Measurements from ENCODE around the gene SMAD2. TPM values are rescaled to one million over a fixed set of nuclear protein-coding genes. Genes with fewer than 3 reads are reported as not detected.

SMAD2 gene
- total and polyA plus RNA-seq, 9 of the 15 experiments (the other 6 are each of a cell fraction or from before 2014, with no cell fraction given): 9.2 to 49.6 (median 33.7) TPM

DNA sequence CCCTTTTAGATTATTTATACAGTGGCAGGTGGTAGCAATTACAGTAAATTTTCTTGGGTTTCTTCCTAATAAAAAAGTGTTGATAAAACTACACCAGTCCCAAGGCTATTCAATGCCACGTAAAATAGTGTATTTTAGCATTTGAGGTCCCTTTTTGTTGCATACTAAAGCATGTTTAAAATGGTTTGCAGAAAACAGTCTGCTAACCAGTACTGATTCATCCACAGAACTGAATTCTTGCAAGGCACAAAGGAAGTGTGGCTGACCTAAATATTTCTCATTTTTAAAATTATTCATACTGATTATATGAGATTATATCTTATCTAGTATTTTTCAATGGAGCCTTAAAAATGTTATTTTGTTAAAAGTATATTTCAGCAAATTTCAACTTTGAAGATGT, 98.1 kb downstream of the SMAD2 start:
- DNase-seq (ENCODE audit: extremely low read depth in 1 of 4, low spot score in 3 of 4): no peak
- H3K27ac ChIP-seq (ENCODE audit: extremely low read depth, low read depth, low read length): no peak overlapping the region
- in situ Hi-C loops (cut with MboI): no loop called here
- H3K36me3 ChIP-seq (ENCODE audit: control insufficient read depth, insufficient read depth, low read length): no peaks in the 10 kb centered on the region; the same call in 2 of the 3 replicates
- ChIA-PET POLR2A (no interaction called here), CTCF (ENCODE audit: low intra/inter-chr PET ratio) (no interaction called here)
- no TSS peak for BruUV-seq (replicated peaks)
- ATAC-seq: no peak
- H3K4me3 ChIP-seq: no peak overlapping the region
- no peak for FAIRE-seq
- H3K9me1 ChIP-seq (ENCODE audit: control insufficient read depth, insufficient read depth, low read length): no peaks in the 10 kb centered on the region
- H3K79me2 ChIP-seq (ENCODE audit: control insufficient read depth, insufficient read depth, low read length): no peaks in the 10 kb centered on the region
- no peak overlapping the region for H2AFZ ChIP-seq (ENCODE audit: low read depth, low read length)
- no peaks in the 10 kb centered on the region for H3K4me1 ChIP-seq (replicated peaks in 1 of 2; ENCODE audit: control insufficient read depth in 2 of 2, insufficient read depth in 2 of 2, low read length in 2 of 2)
- H3K9me3 ChIP-seq (replicated peaks; ENCODE audit: control insufficient read depth, insufficient read depth, low read depth, low read length): no peaks in the 10 kb centered on the region
- H3K27me3 ChIP-seq (ENCODE audit: control insufficient read depth in 2 of 2, insufficient read depth in 2 of 2, low read length in 2 of 2): no peaks in the 10 kb centered on the region
- intact Hi-C loops (cut with micrococcal nuclease): no loop called here
- TF ChIP-seq FOXM1 (IDR thresholded peaks at IDR 0.05; ENCODE audit: low read depth) (no peak), FOXM1 (CRISPR knock-in tag; IDR thresholded peaks at IDR 0.05; ENCODE audit: low read depth) (no peak), ESRRB (CRISPR knock-in tag; IDR thresholded peaks at IDR 0.05; ENCODE audit: borderline replicate concordance) (no peak), SNRNP70 (optimal IDR thresholded peaks at IDR 0.05; ENCODE audit: low read depth, low read length) (no peak), HNRNPUL1 (IDR thresholded peaks at IDR 0.05; ENCODE audit: low read length) (no peak), YBX1 (IDR thresholded peaks at IDR 0.05) (no peak), ZNF778 (CRISPR knock-in tag; IDR thresholded peaks at IDR 0.05) (no peak)
- TF ChIP-seq, protein P1, sequence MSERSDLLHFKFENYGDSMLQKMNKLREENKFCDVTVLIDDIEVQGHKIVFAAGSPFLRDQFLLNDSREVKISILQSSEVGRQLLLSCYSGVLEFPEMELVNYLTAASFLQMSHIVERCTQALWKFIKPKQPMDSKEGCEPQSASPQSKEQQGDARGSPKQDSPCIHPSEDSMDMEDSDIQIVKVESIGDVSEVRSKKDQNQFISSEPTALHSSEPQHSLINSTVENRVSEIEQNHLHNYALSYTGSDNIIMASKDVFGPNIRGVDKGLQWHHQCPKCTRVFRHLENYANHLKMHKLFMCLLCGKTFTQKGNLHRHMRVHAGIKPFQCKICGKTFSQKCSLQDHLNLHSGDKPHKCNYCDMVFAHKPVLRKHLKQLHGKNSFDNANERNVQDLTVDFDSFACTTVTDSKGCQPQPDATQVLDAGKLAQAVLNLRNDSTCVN (CRISPR knock-in tag; IDR thresholded peaks at IDR 0.05): no peak
- H3K4me2 ChIP-seq (ENCODE audit: insufficient read depth, low read length): no peak overlapping the region
- WGBS (ENCODE audit: insufficient coverage, low coverage, missing lambda C conversion rate): 93% methylated on average over 1 of the region's 1 CpG
- no peak overlapping the region for H3K9ac ChIP-seq (ENCODE audit: insufficient read depth in 1 of 2, low read depth in 2 of 2, low read length in 2 of 2)
- H4K20me1 ChIP-seq (replicated peaks; ENCODE audit: control insufficient read depth, insufficient read depth, low read length): no peaks in the 10 kb centered on the region
